Kidney (tissue), 14 donors: ENCODE data around the gene ZSWIM6. TPM values are rescaled to one million over a fixed set of nuclear protein-coding genes. Genes with fewer than 3 reads are reported as not detected.

Experiments used
- DNase-seq, 5 donors: peaks; one replicate each; pipeline ENCODE4 v3.0.0-alpha.2; 2013 to 2020
- FAIRE-seq: peaks from 2 replicates; lab custom pipeline; 2012; peaks lifted over from hg19 to GRCh38; lab: Jason Lieb, UNC
- H3K27ac ChIP-seq, 2 donors: one replicate each; pipeline ENCODE4 v1.7.0; 2013; ENCODE audit warnings: low read depth in 2 of 2, low read length in 2 of 2, inconsistent platforms in 1 of 2
- H3K27me3 ChIP-seq: one replicate; pipeline ENCODE4 v1.7.1; 2013; ENCODE audit warnings: low read length, inconsistent platforms; ENCODE audit not compliant: control insufficient read depth, insufficient read depth
- H3K36me3 ChIP-seq, 3 donors: one replicate each; pipeline versions ENCODE4 v1.7.0 to v1.7.1; 2013; ENCODE audit warnings: low read length in 3 of 3, control low read depth in 1 of 3, inconsistent platforms in 1 of 3; ENCODE audit not compliant: insufficient read depth in 3 of 3, control insufficient read depth in 2 of 3
- H3K4me1 ChIP-seq, 3 donors: one replicate each; pipeline versions ENCODE4 v1.7.0 to v1.7.1; 2013; ENCODE audit warnings: low read length in 3 of 3, inconsistent platforms in 1 of 3, low read depth in 1 of 3; ENCODE audit not compliant: control insufficient read depth in 2 of 3, insufficient read depth in 2 of 3
- H3K4me3 ChIP-seq, 3 donors: one replicate each; pipeline versions ENCODE4 v1.7.0 to v1.8.1; 2013; ENCODE audit warnings: low read length in 3 of 3, control low read depth in 1 of 3, inconsistent platforms in 1 of 3
- H3K9ac ChIP-seq, 3 donors: one replicate each; pipeline versions ENCODE4 v1.7.0 to v1.7.1; 2013; ENCODE audit warnings: low read length in 3 of 3, control low read depth in 1 of 3, inconsistent platforms in 1 of 3
- H3K9me3 ChIP-seq, 3 donors: one replicate each; pipeline versions ENCODE4 v1.7.0 to v1.7.1; 2013; ENCODE audit warnings: low read length in 3 of 3, control low read depth in 1 of 3, inconsistent platforms in 1 of 3; ENCODE audit not compliant: control insufficient read depth in 2 of 3, insufficient read depth in 1 of 3
- CTCF ChIP-seq: IDR thresholded peaks from 3 replicates; pipeline ENCODE4 v1.5.1; 2012; ENCODE audit warnings: mild to moderate bottlenecking, moderate library complexity, borderline replicate concordance; ENCODE audit not compliant: insufficient read depth; ENCODE audit errors: extremely low read depth
- intact Hi-C: fragments of 100-400 bp; cut with DNase I; formaldehyde crosslinking; loops from one replicate; pipeline ENCODE4 v1.11.1; 2022
- polyA plus RNA-seq: library from polyadenylated mRNA; stranded (reverse); fragments of 350-450 nt; fragmentation: Illumina TruSeq; extraction: RNeasy Lipid Tissue Mini Kit (QIAGEN cat#74804); gene quantifications from one replicate; pipeline ENCODE4 v1.2.3, GENCODE V29; 2014; ENCODE audit warnings: low read depth, low replicate concordance; ENCODE audit not compliant: insufficient read depth
- total RNA-seq: library from RNA; stranded (reverse); fragmentation: NEBNext Ultra II Directional; extraction: Animal tissue kit (Norgen Biotek cat#: 25700); gene quantifications from one replicate; pipeline ENCODE4 v1.2.1, GENCODE V29; 2021
- donor health status: control.
- donor health status: control.
- donor health status: control.
- donor health status: control.
- donor health status: control.
- donor health status: DM: yes; HTN: yes; CAD: no.
- donor health status: Normal renal cell carcinoma (clear cell type).

The ZSWIM6 gene
- total and polyA plus RNA-seq, 2 donors from 2014 or later: 2.9 to 20.3 TPM

- no peak for DNase-seq
- Histone ChIP-seq H3K27ac (no peak overlapping the region), H3K27me3 (no peaks in the 10 kb centered on the region), H3K36me3 (no peaks in the 10 kb centered on the region), H3K9ac (no peak overlapping the region), H3K9me3 (no peaks in the 10 kb centered on the region), H3K4me1 (peaks cover 0 to 2% (median 0%) of the 10 kb centered on the region in 3 donors), H3K4me3 (no peak overlapping the region)
- no peak for TF ChIP-seq CTCF
- intact Hi-C loops: no loop called here
- FAIRE-seq: no peak
Observed at GRCh38 chr5:61587125-61587524, 255.1 kb downstream of the ZSWIM6 start.

- H3K4me3 ChIP-seq: no peak overlapping the region
- FAIRE-seq: no peak
Observed at GRCh38 chr5:61588216-61588615, 256.2 kb downstream of the ZSWIM6 start.

GRCh38 chr5:61589946-61590345 is 257.9 kb downstream of the ZSWIM6 start:
- H3K4me3 ChIP-seq: no peak overlapping the region
- no peaks in the 10 kb centered on the region for H3K9me3 ChIP-seq
- DNase-seq: no peak
- intact Hi-C loops: no loop called here
- no peaks in the 10 kb centered on the region for H3K4me1 ChIP-seq
- FAIRE-seq: no peak
- H3K9ac ChIP-seq: no peak overlapping the region
- no peaks in the 10 kb centered on the region for H3K27me3 ChIP-seq
- H3K27ac ChIP-seq: no peak overlapping the region
- no peaks in the 10 kb centered on the region for H3K36me3 ChIP-seq
- TF ChIP-seq CTCF: no peak

More at GRCh38 chr5:61588216-61588615, 256.2 kb downstream of the ZSWIM6 start:
- Histone ChIP-seq H3K27me3 (no peaks in the 10 kb centered on the region), H3K9me3 (no peaks in the 10 kb centered on the region), H3K9ac (no peak overlapping the region), H3K36me3 (no peaks in the 10 kb centered on the region), H3K27ac (no peak overlapping the region), H3K4me1 (no peaks in the 10 kb centered on the region)
- DNase-seq: no peak
- intact Hi-C loops: no loop called here
- no peak for TF ChIP-seq CTCF

- Histone ChIP-seq H3K9ac (no peak overlapping the region), H3K27ac (no peak overlapping the region), H3K27me3 (no peaks in the 10 kb centered on the region), H3K4me1 (no peaks in the 10 kb centered on the region), H3K4me3 (no peak overlapping the region), H3K36me3 (no peaks in the 10 kb centered on the region), H3K9me3 (no peaks in the 10 kb centered on the region)
- FAIRE-seq (no peak), DNase-seq (no peak)
- intact Hi-C loops: no loop called here
- no peak for TF ChIP-seq CTCF
Observed at GRCh38 chr5:61590473-61590872, 258.4 kb downstream of the ZSWIM6 start.
